Keratinocyte (primary cell): ENCODE data around the gene CSNK1A1. TPM values are rescaled to one million over a fixed set of nuclear protein-coding genes. Genes with fewer than 3 reads are reported as not detected.

Source experiments
- DNase-seq: peaks from one replicate; pipeline ENCODE4 v3.0.0-alpha.2; 2011; ENCODE audit warnings: low read depth, missing footprints, low spot score
- FAIRE-seq: peaks from 2 replicates; lab custom pipeline; 2011; peaks lifted over from hg19 to GRCh38; lab: Jason Lieb, UNC
- H2AFZ ChIP-seq: 2 replicates; pipeline ENCODE4 v1.6.0; 2012; ENCODE audit warnings: low read length, control low read depth, inconsistent platforms; ENCODE audit not compliant: control insufficient read depth
- H3K27ac ChIP-seq: 2 replicates; pipeline ENCODE4 v1.5.1; 2011; ENCODE audit warnings: low read length; ENCODE audit not compliant: control insufficient read depth, insufficient read depth
- H3K27me3 ChIP-seq: 3 replicates; pipeline ENCODE4 v1.6.0; 2011; ENCODE audit warnings: low read length; ENCODE audit not compliant: control insufficient read depth, insufficient read depth; ENCODE audit errors: extremely low read depth
- H3K36me3 ChIP-seq, 2 experiments: 2 replicates in 1 of 2; 3 replicates in 1 of 2; pipeline ENCODE4 v1.5.1; 2011; ENCODE audit warnings: low read length in 2 of 2, mild to moderate bottlenecking in 1 of 2; ENCODE audit not compliant: control insufficient read depth in 2 of 2, insufficient read depth in 2 of 2; ENCODE audit errors: extremely low read depth in 1 of 2
- H3K4me1 ChIP-seq: 3 replicates; pipeline ENCODE4 v1.5.1; 2011; ENCODE audit warnings: low read length; ENCODE audit not compliant: control insufficient read depth, insufficient read depth; ENCODE audit errors: extremely low read depth
- H3K4me2 ChIP-seq: 3 replicates; pipeline ENCODE4 v1.6.0; 2011; ENCODE audit warnings: low read depth, low read length; ENCODE audit not compliant: control insufficient read depth, insufficient read depth; ENCODE audit errors: extremely low read depth
- H3K4me3 ChIP-seq, 3 experiments: fragments of 200-600 bp in 1 of 3; sonication (generic) in 1 of 3; 2 replicates in 2 of 3; 3 replicates in 1 of 3; pipeline ENCODE4 v1.5.1; 2011 to 2016; ENCODE audit warnings: low read length in 3 of 3, mild to moderate bottlenecking in 3 of 3, control low read depth in 2 of 3, inconsistent platforms in 1 of 3, low read depth in 1 of 3, mixed read lengths in 1 of 3, mixed run types in 1 of 3, moderate library complexity in 1 of 3; ENCODE audit not compliant: control insufficient read depth in 2 of 3, insufficient read depth in 2 of 3; ENCODE audit errors: extremely low read depth in 1 of 3
- H3K79me2 ChIP-seq: 2 replicates; pipeline ENCODE4 v1.6.0; 2012; ENCODE audit warnings: low read length; ENCODE audit not compliant: control insufficient read depth, insufficient read depth
- H3K9ac ChIP-seq: 3 replicates; pipeline ENCODE4 v1.6.0; 2011; ENCODE audit warnings: low read length; ENCODE audit not compliant: control insufficient read depth, insufficient read depth; ENCODE audit errors: extremely low read depth
- H3K9me1 ChIP-seq: 3 replicates; pipeline ENCODE4 v1.6.0; 2011; ENCODE audit warnings: low read length; ENCODE audit not compliant: control insufficient read depth, insufficient read depth; ENCODE audit errors: extremely low read depth
- H3K9me3 ChIP-seq: 2 replicates; pipeline ENCODE4 v1.5.1; 2012; ENCODE audit warnings: low read depth, low read length; ENCODE audit not compliant: control insufficient read depth
- H4K20me1 ChIP-seq: 3 replicates; pipeline ENCODE4 v1.6.0; 2011; ENCODE audit warnings: low read length; ENCODE audit not compliant: control insufficient read depth, insufficient read depth; ENCODE audit errors: extremely low read depth
- CTCF ChIP-seq, 3 experiments: IDR thresholded peaks in 1 of 3; conservative IDR thresholded peaks in 1 of 3; optimal IDR thresholded peaks in 1 of 3; 2 replicates in 2 of 3; 3 replicates in 1 of 3; pipeline versions ENCODE3 to v1.5.1; 2011; ENCODE audit warnings: low read length in 3 of 3, mild to moderate bottlenecking in 3 of 3, moderate library complexity in 2 of 3, control low read depth in 1 of 3, inconsistent platforms in 1 of 3; ENCODE audit not compliant: insufficient read depth in 2 of 3; ENCODE audit errors: extremely low read depth in 1 of 3
- EZH2 ChIP-seq: IDR thresholded peaks from one replicate; pipeline ENCODE4 v1.6.1; 2012; ENCODE audit warnings: inconsistent platforms, mild to moderate bottlenecking, low read length, moderate library complexity
- dilution Hi-C: fragments of 300-500 bp; cut with MboI; formaldehyde crosslinking; loops from one replicate; pipeline ENCODE4 v1.7.0; 2020; ENCODE audit warnings: low sequenced_read_pairs; ENCODE audit not compliant: extremely low pct_ligation_motif_present
- polyA plus RNA-seq, 5 experiments: library from polyadenylated mRNA; depleted of rRNA in 3 of 5; stranded (reverse) in 3 of 5; stranded (forward) in 1 of 5; unstranded in 1 of 5; fragments of >200 nt; gene quantifications; 1 replicate in 1 of 5; 2 replicates in 3 of 5; 3 replicates in 1 of 5; pipeline versions ENCODE4 v1.2.1 to v1.2.3, GENCODE V29; 2011 to 2012; ENCODE audit warnings: missing spikeins in 2 of 5, low read depth in 1 of 5, low replicate concordance in 1 of 5

The CSNK1A1 gene
- polyA plus RNA-seq, 1 donor (not counting 4 experiments of a cell fraction or from before 2014, with no cell fraction given): 289 TPM

- DNase-seq: no peak
- Histone ChIP-seq H3K9me3 (no peaks in the 10 kb centered on the region), H3K9me1 (no peaks in the 10 kb centered on the region), H3K36me3 (peaks cover 11 to 15% of the 10 kb centered on the region in 2 experiments), H3K27me3 (no peaks in the 10 kb centered on the region), H3K4me3 (no peak overlapping the region), H3K27ac (no peak overlapping the region), H3K79me2 (no peaks in the 10 kb centered on the region), H4K20me1 (no peaks in the 10 kb centered on the region), H3K9ac (no peak overlapping the region), H3K4me1 (peaks cover 26% of the 10 kb centered on the region), H3K4me2 (no peak overlapping the region), H2AFZ (no peak overlapping the region)
- dilution Hi-C loops: no loop called here
- TF ChIP-seq CTCF (optimal IDR thresholded peaks at IDR 0.05 in 1 of 3, IDR thresholded peaks at IDR 0.05 in 1 of 3, conservative IDR thresholded peaks at IDR 0.05 in 1 of 3; ENCODE audit: extremely low read depth in 1 of 3, insufficient read depth in 2 of 3, low read length in 3 of 3) (no peak), EZH2 (no peak)
- no peak for FAIRE-seq
Measured at GRCh38 chr5:149493316-149493715, 57.9 kb downstream of the CSNK1A1 start.

GRCh38 chr5:149492781-149493180 lies 58.5 kb downstream of the CSNK1A1 start:
- Histone ChIP-seq H3K27ac (no peak overlapping the region), H3K36me3 (peaks cover 11 to 15% of the 10 kb centered on the region in 2 experiments), H3K79me2 (no peaks in the 10 kb centered on the region), H3K4me2 (no peak overlapping the region), H3K27me3 (no peaks in the 10 kb centered on the region), H3K9me1 (no peaks in the 10 kb centered on the region), H3K9me3 (no peaks in the 10 kb centered on the region), H2AFZ (no peak overlapping the region), H3K4me1 (peaks cover 31% of the 10 kb centered on the region), H4K20me1 (no peaks in the 10 kb centered on the region), H3K9ac (no peak overlapping the region), H3K4me3 (no peak overlapping the region)
- DNase-seq (no peak), FAIRE-seq (no peak)
- dilution Hi-C loops: no loop called here
- TF ChIP-seq CTCF (optimal IDR thresholded peaks at IDR 0.05 in 1 of 3, IDR thresholded peaks at IDR 0.05 in 1 of 3, conservative IDR thresholded peaks at IDR 0.05 in 1 of 3; ENCODE audit: extremely low read depth in 1 of 3, insufficient read depth in 2 of 3, low read length in 3 of 3) (no peak), EZH2 (no peak)
